ENCODE results near the gene GLCE.

DNA sequence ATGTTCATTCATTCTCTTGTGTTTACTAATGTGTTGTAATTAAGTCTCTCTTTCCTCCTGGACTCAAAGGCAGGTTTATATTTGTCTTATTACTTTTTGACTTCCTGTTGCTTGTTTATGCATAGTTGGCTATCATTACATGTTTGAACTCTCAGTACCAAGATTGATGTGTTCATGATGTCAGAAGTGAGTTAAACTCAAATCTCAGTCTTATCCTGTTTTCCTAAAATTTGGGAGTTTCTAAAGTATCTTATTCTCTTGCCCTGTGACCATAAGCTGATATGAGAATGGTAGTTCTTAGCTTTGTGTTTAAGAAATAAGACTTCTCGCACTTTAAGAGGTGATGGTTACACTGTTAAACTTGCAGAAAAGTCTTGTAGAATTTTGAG lies 5.2 kb downstream of the GLCE start:
- TF ChIP-seq TP53 (CRISPR knock-in tag; IDR thresholded peaks at IDR 0.05): no peak
- TF ChIP-seq CTCF (IDR thresholded peaks at IDR 0.05): no peak
- no peak for TF ChIP-seq GABPB1 (CRISPR knock-in tag; IDR thresholded peaks at IDR 0.05)
- no peak for TF ChIP-seq E2F4 (CRISPR knock-in tag; IDR thresholded peaks at IDR 0.05; ENCODE audit: borderline replicate concordance, low read depth)
- no peak for TF ChIP-seq PREB (CRISPR knock-in tag; IDR thresholded peaks at IDR 0.05; ENCODE audit: borderline replicate concordance)

Data from WTC11 (cell line).